Epithelial cell of proximal tubule (primary cell): ENCODE results near the gene FGF18. TPM values are rescaled to one million over a fixed set of nuclear protein-coding genes. Genes with fewer than 3 reads are reported as not detected.

Experiments
- DNase-seq: peaks from one replicate; pipeline ENCODE4 v3.0.0-alpha.2; 2011; ENCODE audit warnings: low read depth
- H3K4me3 ChIP-seq: 2 replicates; pipeline ENCODE4 v1.5.1; 2011; ENCODE audit warnings: low read depth, mild to moderate bottlenecking, low read length
- total RNA-seq: library from RNA; depleted of rRNA; stranded (reverse); fragments of >200 nt; gene quantifications from 2 replicates; pipeline ENCODE4 v1.2.3, GENCODE V29; 2015
- TF ChIP-seq, protein P1 (sequence below): conservative IDR thresholded peaks from 2 replicates; pipeline ENCODE4 v1.5.1; 2012; ENCODE audit warnings: low read depth, mild to moderate bottlenecking, low read length

FGF18 gene
- total RNA-seq, 1 donor from 2014 or later, result not detected

DNA sequence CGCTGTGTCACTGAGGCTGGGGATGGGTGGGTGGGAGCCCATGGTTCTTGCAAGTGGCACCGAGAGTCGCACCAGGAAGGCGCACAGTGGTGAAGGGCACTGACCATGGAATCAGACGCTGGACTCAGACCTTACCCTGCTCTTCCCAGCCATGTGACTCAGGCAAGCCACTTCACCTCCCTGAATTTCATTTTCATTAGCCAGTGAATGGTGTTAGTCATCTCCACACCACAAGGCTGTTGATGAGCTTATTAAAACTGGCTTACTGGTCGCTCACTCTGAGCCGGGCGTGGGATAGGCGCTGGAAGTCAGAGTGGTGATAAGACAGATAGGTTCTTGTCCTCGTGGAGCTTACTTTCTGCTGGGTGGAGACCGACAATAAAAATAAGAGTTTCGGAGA lies 25.1 kb downstream of the FGF18 start:
- no peak overlapping the region for H3K4me3 ChIP-seq
- TF ChIP-seq, protein P1, sequence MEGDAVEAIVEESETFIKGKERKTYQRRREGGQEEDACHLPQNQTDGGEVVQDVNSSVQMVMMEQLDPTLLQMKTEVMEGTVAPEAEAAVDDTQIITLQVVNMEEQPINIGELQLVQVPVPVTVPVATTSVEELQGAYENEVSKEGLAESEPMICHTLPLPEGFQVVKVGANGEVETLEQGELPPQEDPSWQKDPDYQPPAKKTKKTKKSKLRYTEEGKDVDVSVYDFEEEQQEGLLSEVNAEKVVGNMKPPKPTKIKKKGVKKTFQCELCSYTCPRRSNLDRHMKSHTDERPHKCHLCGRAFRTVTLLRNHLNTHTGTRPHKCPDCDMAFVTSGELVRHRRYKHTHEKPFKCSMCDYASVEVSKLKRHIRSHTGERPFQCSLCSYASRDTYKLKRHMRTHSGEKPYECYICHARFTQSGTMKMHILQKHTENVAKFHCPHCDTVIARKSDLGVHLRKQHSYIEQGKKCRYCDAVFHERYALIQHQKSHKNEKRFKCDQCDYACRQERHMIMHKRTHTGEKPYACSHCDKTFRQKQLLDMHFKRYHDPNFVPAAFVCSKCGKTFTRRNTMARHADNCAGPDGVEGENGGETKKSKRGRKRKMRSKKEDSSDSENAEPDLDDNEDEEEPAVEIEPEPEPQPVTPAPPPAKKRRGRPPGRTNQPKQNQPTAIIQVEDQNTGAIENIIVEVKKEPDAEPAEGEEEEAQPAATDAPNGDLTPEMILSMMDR, result no peak
- peak; percentile 47 for DNase-seq

DNA sequence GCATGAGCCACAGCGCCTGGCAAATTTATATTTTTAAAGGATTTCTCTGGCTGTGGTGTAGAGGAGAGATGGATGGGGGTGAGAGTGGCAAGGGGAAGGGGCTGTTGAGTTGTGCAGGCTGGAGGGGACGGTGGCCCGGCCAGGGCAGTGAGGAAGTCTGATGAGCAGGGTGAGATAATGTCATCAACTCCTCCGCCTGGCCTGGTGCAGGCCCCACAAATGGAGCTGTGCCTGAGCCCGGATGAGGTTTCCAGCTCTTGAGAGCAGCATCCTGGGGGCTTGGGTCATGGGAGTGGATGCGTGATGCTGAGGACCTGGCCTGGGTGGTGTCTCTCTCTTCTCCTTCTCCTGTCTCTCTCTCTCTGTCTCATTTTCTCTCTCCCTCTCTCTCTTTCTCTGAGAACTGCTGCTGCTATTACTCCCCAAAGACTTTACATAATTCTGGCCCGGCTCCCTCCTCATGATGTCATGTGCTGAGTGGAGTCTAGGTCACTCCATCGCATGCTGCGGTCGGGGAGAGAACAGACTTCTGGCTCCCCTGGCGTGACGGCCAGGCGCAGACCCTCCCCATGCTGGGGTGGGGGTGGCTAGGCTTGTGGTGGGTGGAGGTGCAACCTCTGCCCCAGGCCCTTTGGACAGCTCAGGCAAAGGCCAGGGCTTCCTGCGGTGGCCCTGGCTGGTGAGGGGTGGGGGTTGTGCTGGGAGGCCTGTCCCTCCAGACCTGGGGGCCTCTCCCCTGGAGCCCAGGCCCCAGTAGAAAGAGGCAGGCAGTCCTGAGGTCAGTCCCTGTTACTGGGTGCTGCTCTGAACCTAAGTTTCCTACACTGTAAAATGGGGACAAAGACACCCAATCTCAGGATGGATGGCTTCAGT lies 26.4 kb downstream of the FGF18 start:
- H3K4me3 ChIP-seq, result no peak overlapping the region
- no peak for DNase-seq

DNA sequence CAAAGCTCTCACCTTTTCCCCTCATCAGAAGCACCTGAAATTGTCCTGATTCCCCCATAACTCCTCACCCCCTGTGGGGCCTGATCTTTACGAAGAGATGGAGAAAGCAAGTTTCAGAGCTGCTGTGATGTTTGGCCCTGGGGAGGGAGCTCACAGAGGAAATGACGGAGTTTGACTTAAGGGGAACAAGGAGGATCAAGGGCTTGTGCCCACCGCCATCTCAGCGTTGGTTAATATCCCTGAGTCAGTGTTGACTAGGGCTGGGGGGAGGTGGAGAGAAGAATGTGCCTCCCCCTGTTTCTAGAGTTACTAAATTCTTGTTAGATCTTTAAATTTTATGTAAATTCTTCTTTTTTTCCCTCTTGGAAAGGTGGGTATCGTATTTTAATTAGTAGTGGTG lies 27.8 kb downstream of the FGF18 start:
- H3K4me3 ChIP-seq, result no peak overlapping the region
- no peak for DNase-seq
- TF ChIP-seq, protein P1, result no peak

More for the DNA sequence above, 26.4 kb downstream of the FGF18 start:
- TF ChIP-seq, protein P1, result no peak

DNA sequence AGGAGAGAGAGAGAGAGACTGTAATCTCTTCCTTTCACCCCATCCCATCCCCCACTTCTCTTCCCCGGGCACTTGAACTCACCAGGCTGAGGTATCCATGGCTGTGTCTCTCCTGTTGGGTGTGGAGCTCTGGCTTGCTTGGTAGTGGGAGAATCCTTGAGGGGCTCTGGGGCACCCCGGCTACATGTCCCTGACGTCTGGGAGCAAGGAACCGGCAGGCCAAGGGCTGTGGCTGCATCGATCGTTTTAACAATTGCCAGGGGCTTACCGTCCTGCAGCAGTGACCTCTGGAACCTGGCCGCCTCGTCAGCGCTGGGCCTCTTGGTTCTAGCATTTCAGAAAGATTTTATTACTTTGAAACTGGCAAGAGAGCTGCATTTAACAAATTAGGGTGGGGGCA lies 30.0 kb downstream of the FGF18 start:
- no peak for DNase-seq
- TF ChIP-seq, protein P1, result no peak
- H3K4me3 ChIP-seq, result no peak overlapping the region

DNA sequence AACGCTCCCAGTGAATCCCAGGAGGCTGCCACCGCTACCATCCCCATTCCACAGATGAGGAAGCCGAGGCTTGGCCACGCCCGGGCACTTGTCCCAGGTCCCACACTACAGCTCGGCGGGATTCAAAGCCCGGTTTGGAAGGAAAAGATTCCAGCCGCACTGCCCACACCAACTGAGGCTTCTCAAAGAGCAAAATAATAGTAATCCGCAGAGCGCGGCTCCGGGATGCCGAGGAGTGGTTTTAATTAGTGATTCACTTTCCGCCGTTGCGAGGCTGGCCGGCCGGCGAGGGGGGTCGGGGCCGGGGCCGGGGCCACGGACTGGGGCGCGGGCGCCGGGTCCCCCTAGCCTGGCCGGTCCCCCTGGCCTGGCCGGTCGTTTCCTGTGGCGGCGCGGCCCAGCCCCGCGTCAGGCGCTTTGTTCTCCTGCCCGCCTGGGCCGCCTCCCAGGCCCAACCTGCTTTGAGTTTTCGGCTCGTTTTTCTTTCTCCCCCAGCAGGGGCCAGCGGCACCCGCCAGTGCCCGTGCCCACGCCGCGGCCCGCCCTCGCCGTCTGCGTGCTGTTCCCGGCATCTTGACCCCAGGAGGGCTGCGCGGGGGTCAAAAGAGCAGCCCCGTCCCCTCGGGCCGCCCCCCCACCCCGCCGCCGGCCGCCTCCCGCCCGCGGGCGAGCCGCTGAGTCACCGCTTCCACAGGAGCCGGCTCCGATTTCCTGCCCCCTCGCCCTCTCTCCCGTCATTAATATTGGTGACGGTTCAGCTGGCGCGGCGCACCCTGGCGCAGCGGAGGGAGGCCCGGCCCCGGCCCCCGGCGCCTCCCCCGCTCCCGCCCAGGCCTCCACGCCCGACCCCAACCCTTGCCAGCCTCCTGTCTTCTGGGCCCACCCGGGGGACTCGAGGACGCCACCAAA lies 31.2 kb downstream of the FGF18 start:
- peak overlapping the region; percentile 36 for H3K4me3 ChIP-seq
- DNase-seq, result no peak
- TF ChIP-seq, protein P1, result no peak

DNA sequence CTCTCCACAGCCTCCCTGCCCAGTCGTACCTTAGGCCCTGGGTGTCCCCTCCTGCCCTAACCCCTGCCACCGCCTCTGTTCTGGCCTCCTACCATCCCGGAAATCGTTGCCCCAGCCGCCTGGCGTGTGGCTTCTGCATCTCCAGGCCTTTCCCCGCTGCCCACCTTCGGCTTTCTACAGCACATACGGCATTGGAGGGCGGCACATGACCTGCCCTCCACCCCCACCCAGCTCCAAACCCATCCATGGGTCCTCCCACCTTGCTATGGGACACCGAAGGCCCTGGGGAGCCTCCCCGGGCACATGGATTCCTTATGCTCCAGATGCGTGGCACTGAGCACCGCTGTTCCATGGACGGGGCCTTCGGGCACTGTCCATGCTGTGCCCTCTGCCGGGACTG lies 32.0 kb downstream of the FGF18 start:
- TF ChIP-seq, protein P1, result no peak
- no peak for DNase-seq
- peak overlapping the region; percentile 6 for H3K4me3 ChIP-seq
